Measurements from ENCODE around the gene SVIL. TPM values are rescaled to one million over a fixed set of nuclear protein-coding genes. Genes with fewer than 3 reads are reported as not detected.

Gene SVIL
- total and polyA plus RNA-seq, 8 donors = 8.6 to 53.8 (median 20.4) TPM

- FAIRE-seq = no peak
- WGBS, 2 donors = 95 to 97% methylated on average over 1 of the region's 1 CpG
- no peak for TF ChIP-seq CTCF (IDR thresholded peaks at IDR 0.05)
Observed at GRCh38 chr10:29675984-29676383, 41.2 kb upstream of the SVIL start.

GRCh38 chr10:29671968-29672367 lies 37.2 kb upstream of the SVIL start:
- no peak for TF ChIP-seq CTCF (IDR thresholded peaks at IDR 0.05)

More at GRCh38 chr10:29675984-29676383, 41.2 kb upstream of the SVIL start:
- no peaks in the 10 kb centered on the region for H3K4me1 ChIP-seq
- H3K4me3 ChIP-seq = no peak overlapping the region
- DNase-seq (no peak), ATAC-seq (no peak)
- H3K27me3 ChIP-seq = no peaks in the 10 kb centered on the region
- no peaks in the 10 kb centered on the region for H3K36me3 ChIP-seq
- H3K27ac ChIP-seq = no peak overlapping the region
- H3K9me3 ChIP-seq = no peaks in the 10 kb centered on the region
- intact Hi-C loops (cut with DNase I) = no loop called here

GRCh38 chr10:29671228-29671780 lies 36.5 kb upstream of the SVIL start:
- ATAC-seq (no peak), FAIRE-seq (no peak), DNase-seq (no peak)
- no peaks in the 10 kb centered on the region for H3K9me3 ChIP-seq
- intact Hi-C loops (cut with DNase I) = no loop called here
- no peaks in the 10 kb centered on the region for H3K36me3 ChIP-seq
- H3K27me3 ChIP-seq = no peaks in the 10 kb centered on the region
- no peak overlapping the region for H3K27ac ChIP-seq
- H3K4me3 ChIP-seq = no peak overlapping the region
- H3K4me1 ChIP-seq = no peaks in the 10 kb centered on the region
- 88 to 92% methylated on average over 7 of the region's 7 CpGs for WGBS, 2 donors
- TF ChIP-seq CTCF (IDR thresholded peaks at IDR 0.05) = no peak

More at GRCh38 chr10:29671968-29672367, 37.2 kb upstream of the SVIL start:
- H3K27me3 ChIP-seq = no peaks in the 10 kb centered on the region
- ATAC-seq (no peak), FAIRE-seq (no peak), DNase-seq (no peak)
- no peak overlapping the region for H3K4me3 ChIP-seq
- intact Hi-C loops (cut with DNase I) = no loop called here
- 94 to 100% methylated on average over 2 of the region's 2 CpGs for WGBS, 2 donors
- H3K9me3 ChIP-seq = no peaks in the 10 kb centered on the region
- no peaks in the 10 kb centered on the region for H3K36me3 ChIP-seq
- no peak overlapping the region for H3K27ac ChIP-seq
- no peaks in the 10 kb centered on the region for H3K4me1 ChIP-seq

- H3K4me1 ChIP-seq = no peaks in the 10 kb centered on the region
- 87 to 92% methylated on average over 4 of the region's 4 CpGs for WGBS, 2 donors
- no peaks in the 10 kb centered on the region for H3K9me3 ChIP-seq
- H3K27ac ChIP-seq = no peak overlapping the region
- no peak for DNase-seq
- H3K27me3 ChIP-seq = no peaks in the 10 kb centered on the region
- H3K36me3 ChIP-seq = no peaks in the 10 kb centered on the region
- ATAC-seq = no peak
- intact Hi-C loops (cut with DNase I) = no loop called here
- H3K4me3 ChIP-seq = no peak overlapping the region
- no peak for TF ChIP-seq CTCF (IDR thresholded peaks at IDR 0.05)
- no peak for FAIRE-seq
Observed at GRCh38 chr10:29670761-29671160, 36.0 kb upstream of the SVIL start.

GRCh38 chr10:29669149-29669548 lies 34.4 kb upstream of the SVIL start:
- 75 to 77% methylated on average over 3 of the region's 3 CpGs for WGBS, 2 donors
- Histone ChIP-seq H3K4me3 (no peak overlapping the region), H3K36me3 (no peaks in the 10 kb centered on the region), H3K9me3 (no peaks in the 10 kb centered on the region), H3K27me3 (no peaks in the 10 kb centered on the region), H3K4me1 (no peaks in the 10 kb centered on the region), H3K27ac (no peak overlapping the region)
- DNase-seq (no peak), ATAC-seq (peak in 1 of 4 donors; percentile 23), FAIRE-seq (no peak)
- intact Hi-C loops (cut with DNase I) = no loop called here
- TF ChIP-seq CTCF (IDR thresholded peaks at IDR 0.05) = no peak

Measured in pancreas (tissue), 10 donors.